Right lobe of liver (tissue), 6 donors: ENCODE data around the gene CHRNA1. TPM values are rescaled to one million over a fixed set of nuclear protein-coding genes. Genes with fewer than 3 reads are reported as not detected.

Source experiments
- ATAC-seq, 4 donors: fragments of 200-7000 bp; cut with Tn5 transposase; one replicate each; pipeline ENCODE4 v1.9.1; 2020; ENCODE audit warnings: mild to moderate bottlenecking in 4 of 4, moderate library complexity in 4 of 4
- DNase-seq, 3 donors: peaks; one replicate each; pipeline ENCODE4 v3.0.0-alpha.2; 2020
- H3K27ac ChIP-seq, 3 donors: fragments of 200-600 bp; one replicate each; pipeline ENCODE4 v1.8.0; 2022
- H3K27me3 ChIP-seq, 2 donors: fragments of 200-600 bp; one replicate each; pipeline ENCODE4 v1.8.0; 2022
- H3K36me3 ChIP-seq, 4 donors: fragments of 200-600 bp; sonication (generic) in 1 of 4; one replicate each; pipeline versions ENCODE4 v1.5.1 to v1.8.0; 2017 to 2022; ENCODE audit warnings: control low read depth in 1 of 4
- H3K4me1 ChIP-seq, 4 donors: fragments of 200-600 bp; sonication (generic) in 1 of 4; one replicate each; pipeline versions ENCODE4 v1.5.1 to v1.8.0; 2017 to 2022; ENCODE audit warnings: control low read depth in 1 of 4
- H3K4me3 ChIP-seq, 3 donors: fragments of 200-600 bp; one replicate each; pipeline ENCODE4 v1.8.0; 2022
- H3K9me3 ChIP-seq, 4 donors: fragments of 200-600 bp; sonication (generic) in 1 of 4; one replicate each; pipeline versions ENCODE4 v1.5.1 to v1.8.0; 2017 to 2022; ENCODE audit warnings: control low read depth in 1 of 4
- POLR2A ChIP-seq: fragments of 450-650 bp; IDR thresholded peaks from one replicate; pipeline ENCODE4 v1.6.1; 2017; ENCODE audit warnings: antibody characterized with exemption, mild to moderate bottlenecking
- WGBS: methylation state at CpG from one replicate; pipeline ENCODE4 v1.1.6; 2018; ENCODE audit warnings: low coverage, low lambda C conversion rate; ENCODE audit not compliant: insufficient coverage; ENCODE audit errors: missing lambda C conversion rate; 5-methylcytosine and 5-hydroxymethylcytosine counted together
- intact Hi-C, 2 donors: fragments of 100-400 bp; cut with DNase I; formaldehyde crosslinking; loops; one replicate each; pipeline versions ENCODE4 v1.11.2 to v1.14.1; 2022
- total RNA-seq, 6 experiments: library from RNA; depleted of rRNA in 2 of 6; stranded (reverse); fragments of >200 nt in 2 of 6; fragmentation: NEBNext Ultra II Directional in 3 of 6; extraction: Animal tissue kit (Norgen Biotek cat#: 25700) in 3 of 6; gene quantifications; one replicate each; pipeline versions ENCODE4 v1.1.0 to v1.2.4, GENCODE V29; 2016 to 2023
- TF ChIP-seq, protein P1 (sequence below), 4 donors: fragments of 200-600 bp in 3 of 4; fragments of 450-650 bp in 1 of 4; IDR thresholded peaks; one replicate each; pipeline versions ENCODE4 v1.5.1 to v1.8.0; 2016 to 2022; ENCODE audit warnings: antibody characterized with exemption in 4 of 4, mild to moderate bottlenecking in 2 of 4
- donor health status: DM: no; HTN: yes; CAD: no.
- donor health status: DM: no; HTN: no; CAD: no.
- donor health status: DM: no; HTN: no; CAD: no.
- donor health status: DM: no; HTN: yes; CAD: no.
- donor health status: DM: no; HTN: yes; CAD: no.

CHRNA1 gene
- total RNA-seq, 6 experiments from 2014 or later = 0.19 TPM; not detected in 5

DNA sequence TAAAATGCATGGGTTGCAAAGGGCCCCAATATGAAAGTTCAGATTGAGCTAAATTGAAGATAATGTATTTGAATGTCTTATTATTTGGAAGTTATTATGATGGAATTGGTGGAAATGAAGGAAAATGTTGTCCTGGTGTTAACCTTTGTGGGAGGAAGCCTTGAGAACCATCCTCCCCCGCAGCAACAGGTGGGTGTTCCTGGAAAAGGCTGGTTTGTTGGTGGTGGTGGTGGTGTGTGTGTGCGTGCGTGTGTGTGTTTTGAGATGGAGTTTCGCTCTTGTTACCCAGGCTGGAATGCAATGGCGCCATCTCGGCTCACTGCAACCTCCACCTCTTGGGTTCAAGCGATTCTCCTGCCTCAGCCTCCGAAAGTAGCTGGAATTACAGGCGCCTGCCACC lies 36.2 kb downstream of the CHRNA1 start:
- no peaks in the 10 kb centered on the region for H3K36me3 ChIP-seq
- peaks cover 0 to 9% of the 10 kb centered on the region in 2 donors for H3K27me3 ChIP-seq
- no peaks in the 10 kb centered on the region for H3K9me3 ChIP-seq
- 80% methylated on average over 1 of the region's 9 CpGs for WGBS
- H3K4me3 ChIP-seq = no peak overlapping the region
- ATAC-seq (no peak), DNase-seq (no peak)
- intact Hi-C loops = no loop called here
- no peak overlapping the region for H3K27ac ChIP-seq
- TF ChIP-seq, protein P1, sequence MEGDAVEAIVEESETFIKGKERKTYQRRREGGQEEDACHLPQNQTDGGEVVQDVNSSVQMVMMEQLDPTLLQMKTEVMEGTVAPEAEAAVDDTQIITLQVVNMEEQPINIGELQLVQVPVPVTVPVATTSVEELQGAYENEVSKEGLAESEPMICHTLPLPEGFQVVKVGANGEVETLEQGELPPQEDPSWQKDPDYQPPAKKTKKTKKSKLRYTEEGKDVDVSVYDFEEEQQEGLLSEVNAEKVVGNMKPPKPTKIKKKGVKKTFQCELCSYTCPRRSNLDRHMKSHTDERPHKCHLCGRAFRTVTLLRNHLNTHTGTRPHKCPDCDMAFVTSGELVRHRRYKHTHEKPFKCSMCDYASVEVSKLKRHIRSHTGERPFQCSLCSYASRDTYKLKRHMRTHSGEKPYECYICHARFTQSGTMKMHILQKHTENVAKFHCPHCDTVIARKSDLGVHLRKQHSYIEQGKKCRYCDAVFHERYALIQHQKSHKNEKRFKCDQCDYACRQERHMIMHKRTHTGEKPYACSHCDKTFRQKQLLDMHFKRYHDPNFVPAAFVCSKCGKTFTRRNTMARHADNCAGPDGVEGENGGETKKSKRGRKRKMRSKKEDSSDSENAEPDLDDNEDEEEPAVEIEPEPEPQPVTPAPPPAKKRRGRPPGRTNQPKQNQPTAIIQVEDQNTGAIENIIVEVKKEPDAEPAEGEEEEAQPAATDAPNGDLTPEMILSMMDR (IDR thresholded peaks at IDR 0.05) = no peak
- TF ChIP-seq POLR2A = no peak
- H3K4me1 ChIP-seq = peaks cover 0 to 5% (median 0%) of the 10 kb centered on the region in 4 donors

DNA sequence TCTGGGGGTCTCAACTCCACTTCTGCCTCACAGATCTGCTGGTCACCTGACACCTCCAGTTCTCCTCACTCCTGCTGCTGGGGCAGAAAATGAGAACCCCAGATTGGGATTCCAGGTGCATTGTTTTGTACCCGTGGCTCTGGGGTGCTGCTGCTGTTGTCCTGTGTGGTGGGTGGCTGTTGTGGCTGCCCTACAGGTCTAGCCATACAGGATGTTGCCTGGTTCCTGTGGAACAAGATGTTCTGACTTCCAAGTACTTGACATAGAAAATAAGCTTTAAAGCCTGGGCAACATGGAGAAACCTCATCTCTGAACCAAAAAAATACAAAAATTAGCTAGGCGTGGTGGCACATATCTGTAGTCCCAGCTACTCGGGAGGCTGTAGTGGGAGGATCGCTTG lies 38.1 kb downstream of the CHRNA1 start:
- H3K4me3 ChIP-seq = no peak overlapping the region
- peaks cover 0 to 9% of the 10 kb centered on the region in 2 donors for H3K27me3 ChIP-seq
- WGBS = 43% methylated on average over 4 of the region's 4 CpGs
- no peak overlapping the region for H3K27ac ChIP-seq
- H3K4me1 ChIP-seq = peaks cover 0 to 5% (median 0%) of the 10 kb centered on the region in 4 donors
- intact Hi-C loops = no loop called here
- TF ChIP-seq, protein P1 (IDR thresholded peaks at IDR 0.05) = no peak
- ATAC-seq (peak in 1 of 4 donors; percentile 45), DNase-seq (no peak)
- no peaks in the 10 kb centered on the region for H3K9me3 ChIP-seq
- H3K36me3 ChIP-seq = no peaks in the 10 kb centered on the region

DNA sequence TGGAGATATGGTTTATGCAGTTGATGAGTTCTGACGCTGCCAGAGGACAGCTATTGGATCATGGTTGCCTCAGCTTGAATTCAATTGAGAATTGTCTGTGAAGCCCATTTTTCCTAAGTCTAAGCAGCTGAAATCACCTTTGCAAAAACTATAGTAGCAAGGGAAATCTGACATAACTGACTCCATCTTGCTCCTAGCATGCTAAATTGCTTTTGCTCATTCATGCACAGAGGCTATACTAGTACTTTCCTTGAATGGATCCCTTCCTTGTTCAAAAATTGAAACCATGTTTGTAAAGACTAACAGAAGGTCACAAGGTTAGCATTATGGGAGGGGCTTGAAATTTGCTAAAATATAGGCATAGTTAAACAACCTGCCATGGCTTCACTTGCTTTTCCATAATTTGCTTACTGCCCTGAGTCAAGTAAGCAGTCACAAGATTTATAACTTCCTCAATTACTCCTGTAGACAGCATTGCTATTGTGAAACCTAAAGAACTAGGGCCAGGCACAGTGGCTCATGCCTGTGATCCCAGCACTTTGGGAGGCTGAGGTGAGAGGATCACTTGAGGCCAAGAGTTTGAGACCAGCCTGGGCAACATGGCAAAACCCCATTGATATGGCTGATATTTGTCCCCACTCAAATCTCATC lies 41.2 kb downstream of the CHRNA1 start:
- WGBS = 80% methylated on average over 1 of the region's 1 CpG
- DNase-seq (no peak), ATAC-seq (peak in 1 of 4 donors; percentile 18)
- Histone ChIP-seq H3K36me3 (no peaks in the 10 kb centered on the region), H3K27ac (no peak overlapping the region), H3K4me1 (no peaks in the 10 kb centered on the region), H3K4me3 (no peak overlapping the region), H3K9me3 (no peaks in the 10 kb centered on the region), H3K27me3 (no peaks in the 10 kb centered on the region)
- intact Hi-C loops = no loop called here
- TF ChIP-seq, protein P1 (IDR thresholded peaks at IDR 0.05) = no peak

DNA sequence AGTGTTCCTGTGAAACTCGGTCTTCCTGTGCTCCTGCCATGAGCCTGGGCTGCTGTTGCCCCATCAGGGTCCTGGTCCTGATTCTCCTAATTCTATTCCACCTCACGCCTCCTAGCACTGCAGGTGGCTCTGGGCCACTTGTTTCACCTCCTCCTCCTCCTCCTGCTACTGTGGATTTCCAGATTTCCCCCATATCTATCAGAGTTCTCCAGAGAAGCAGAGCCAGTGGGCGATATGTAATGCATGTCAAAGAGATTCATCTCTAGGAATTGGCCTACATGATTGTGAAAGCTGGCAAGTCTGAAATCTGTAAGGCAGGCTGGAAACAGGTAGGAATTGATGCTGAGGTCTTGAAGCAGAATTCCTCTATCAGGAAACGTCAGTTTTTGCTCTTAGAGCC lies 45.3 kb downstream of the CHRNA1 start:
- intact Hi-C loops = no loop called here
- 36% methylated on average over 3 of the region's 4 CpGs for WGBS
- no peaks in the 10 kb centered on the region for H3K9me3 ChIP-seq
- no peak for ATAC-seq
- TF ChIP-seq POLR2A = no peak
- TF ChIP-seq, protein P1 (IDR thresholded peaks at IDR 0.05) = no peak
- H3K27me3 ChIP-seq = no peaks in the 10 kb centered on the region
- H3K27ac ChIP-seq = no peak overlapping the region
- no peak overlapping the region for H3K4me3 ChIP-seq
- no peaks in the 10 kb centered on the region for H3K4me1 ChIP-seq
- no peak for DNase-seq
- H3K36me3 ChIP-seq = no peaks in the 10 kb centered on the region
